Lung (tissue), 12 donors: Measurements from ENCODE around the gene GALNT3. TPM values are rescaled to one million over a fixed set of nuclear protein-coding genes. Genes with fewer than 3 reads are reported as not detected.

Source experiments
- ATAC-seq: fragments of 200-7000 bp; cut with Tn5 transposase; one replicate; pipeline ENCODE4 v1.9.1; 2020; ENCODE audit warnings: moderate number of reproducible peaks; ENCODE audit not compliant: insufficient read depth, low FRiP score
- DNase-seq, 3 donors: peaks; one replicate each; pipeline ENCODE4 v3.0.0-alpha.2; 2013 to 2017
- H3K27ac ChIP-seq, 2 donors: one replicate each; pipeline ENCODE4 v1.5.1; 2013; ENCODE audit warnings: mild to moderate bottlenecking in 2 of 2, moderate library complexity in 2 of 2, control low read depth in 1 of 2, inconsistent platforms in 1 of 2, low read depth in 1 of 2, low read length in 1 of 2
- H3K27me3 ChIP-seq, 3 donors: one replicate each; pipeline ENCODE4 v1.5.1; 2013; ENCODE audit warnings: low read length in 2 of 3; ENCODE audit not compliant: control insufficient read depth in 3 of 3, insufficient read depth in 3 of 3
- H3K36me3 ChIP-seq, 4 donors: one replicate each; pipeline ENCODE4 v1.5.1; 2013; ENCODE audit warnings: low read length in 4 of 4, mild to moderate bottlenecking in 1 of 4, moderate library complexity in 1 of 4; ENCODE audit not compliant: control insufficient read depth in 4 of 4, insufficient read depth in 4 of 4
- H3K4me1 ChIP-seq, 5 donors: one replicate each; pipeline ENCODE4 v1.5.1; 2013; ENCODE audit warnings: low read length in 5 of 5, mild to moderate bottlenecking in 2 of 5, moderate library complexity in 1 of 5; ENCODE audit not compliant: control insufficient read depth in 5 of 5, insufficient read depth in 5 of 5
- H3K4me3 ChIP-seq: one replicate; pipeline ENCODE4 v1.5.1; 2013; ENCODE audit warnings: mild to moderate bottlenecking, control low read depth, moderate library complexity
- H3K9ac ChIP-seq, 2 donors: one replicate each; pipeline ENCODE4 v1.5.1; 2013; ENCODE audit warnings: low read length in 2 of 2, control low read depth in 1 of 2; ENCODE audit not compliant: insufficient read depth in 1 of 2
- H3K9me3 ChIP-seq, 4 donors: one replicate each; pipeline ENCODE4 v1.5.1; 2013; ENCODE audit warnings: low read length in 3 of 4, mild to moderate bottlenecking in 1 of 4, moderate library complexity in 1 of 4; ENCODE audit not compliant: control insufficient read depth in 4 of 4, insufficient read depth in 3 of 4
- CTCF ChIP-seq: IDR thresholded peaks from 2 replicates; pipeline ENCODE4 v1.5.1; 2012; ENCODE audit warnings: mild to moderate bottlenecking; ENCODE audit errors: control extremely low read depth, extremely low read depth
- WGBS, 2 donors: extraction: QIAGEN DNeasy Blood & Tissue Kit; methylation state at CpG; one replicate each; pipeline ENCODE4 v1.1.7; 2013; 5-methylcytosine and 5-hydroxymethylcytosine counted together
- polyA plus RNA-seq, 2 donors: library from polyadenylated mRNA; stranded (reverse); fragments of 200-250 nt; gene quantifications; one replicate each; pipeline ENCODE4 v1.2.1, GENCODE V29; 2013
- total RNA-seq, 2 donors: library from RNA; depleted of rRNA in 1 of 2; stranded (reverse); fragments of >200 nt in 1 of 2; gene quantifications; one replicate each; pipeline ENCODE4 v1.2.1, GENCODE V29; 2014 to 2021
- donor health status: control.
- donor health status: control.
- donor health status: Bipolar disorder and iron deficiency.
- donor health status: healthy.
- donor health status: DM: yes; HTN: yes; CAD: no.

GALNT3 gene
- total and polyA plus RNA-seq, 4 donors, result 15.4 to 41.9 (median 22.8) TPM

GRCh38 chr2:165796819-165797530, 2.9 kb upstream of the GALNT3 start:
- Histone ChIP-seq H3K4me3 (no peak overlapping the region), H3K4me1 (peaks cover 0 to 22% (median 9%) of the 10 kb centered on the region in 5 donors), H3K27ac (no peak overlapping the region), H3K27me3 (peaks cover 0 to 48% (median 16%) of the 10 kb centered on the region in 3 donors), H3K36me3 (no peaks in the 10 kb centered on the region), H3K9ac (no peak overlapping the region), H3K9me3 (peaks cover 0 to 4% (median 0%) of the 10 kb centered on the region in 4 donors)
- WGBS, 2 donors, result 43 to 56% methylated on average over 3 of the region's 3 CpGs
- DNase-seq, result no peak
- ATAC-seq, result no peak
- no peak for TF ChIP-seq CTCF

GRCh38 chr2:165796129-165796528, 2.1 kb upstream of the GALNT3 start:
- H3K27ac ChIP-seq, result no peak overlapping the region
- ATAC-seq (no peak), DNase-seq (no peak)
- no peak overlapping the region for H3K4me3 ChIP-seq
- no peak for TF ChIP-seq CTCF
- no peak overlapping the region for H3K9ac ChIP-seq
- H3K4me1 ChIP-seq, result peaks cover 2 to 22% (median 9%) of the 10 kb centered on the region in 5 donors
- H3K9me3 ChIP-seq, result no peaks in the 10 kb centered on the region
- H3K36me3 ChIP-seq, result no peaks in the 10 kb centered on the region
- 24 to 65% methylated on average over 1 of the region's 1 CpG for WGBS, 2 donors
- peaks cover 0 to 48% (median 16%) of the 10 kb centered on the region in 3 donors for H3K27me3 ChIP-seq

GRCh38 chr2:165795011-165795410, 964 bp upstream of the GALNT3 start:
- no peak for ATAC-seq
- Histone ChIP-seq H3K4me1 (peaks cover 2 to 22% (median 9%) of the 10 kb centered on the region in 5 donors), H3K9me3 (no peaks in the 10 kb centered on the region), H3K27me3 (peaks cover 0 to 48% (median 16%) of the 10 kb centered on the region in 3 donors), H3K27ac (peak overlapping the region in 1 of 2 donors; percentile 93), H3K4me3 (no peak overlapping the region), H3K9ac (no peak overlapping the region), H3K36me3 (no peaks in the 10 kb centered on the region)
- TF ChIP-seq CTCF, result no peak
- 20 to 23% methylated on average over 2 of the region's 2 CpGs for WGBS, 2 donors
- no peak for DNase-seq
